Type B pancreatic cell (in vitro differentiated cells): ENCODE results near the gene GET4. TPM values are rescaled to one million over a fixed set of nuclear protein-coding genes. Genes with fewer than 3 reads are reported as not detected.

ENCODE experiments used
- DNase-seq: peaks from one replicate; pipeline ENCODE4 v3.0.0; 2021; ENCODE audit warnings: mixed read lengths; ENCODE audit not compliant: unreplicated experiment; ENCODE audit errors: extremely low spot score
- H3K27ac Mint-ChIP-seq: 2 replicates; pipeline ENCODE4 v1.8.0; 2021; ENCODE audit warnings: mild to moderate bottlenecking, mixed read lengths
- H3K27me3 Mint-ChIP-seq: 2 replicates; pipeline ENCODE4 v1.8.0; 2021; ENCODE audit warnings: mixed read lengths
- H3K36me3 Mint-ChIP-seq: 2 replicates; pipeline ENCODE4 v1.8.0; 2021; ENCODE audit warnings: mixed read lengths
- H3K4me1 Mint-ChIP-seq: one replicate; pipeline ENCODE4 v1.8.0; 2021; ENCODE audit warnings: mixed read lengths; ENCODE audit not compliant: unreplicated experiment
- H3K4me3 Mint-ChIP-seq: 2 replicates; pipeline ENCODE4 v1.8.0; 2021; ENCODE audit warnings: mild to moderate bottlenecking, mixed read lengths
- H3K9me3 Mint-ChIP-seq: 2 replicates; pipeline ENCODE4 v1.8.0; 2021; ENCODE audit warnings: mixed read lengths
- total RNA-seq: library from RNA; stranded (reverse); gene quantifications from 2 replicates; pipeline ENCODE4 v1.2.1, GENCODE V29; 2021; ENCODE audit warnings: low replicate concordance
- TF ChIP-seq, protein P1 (sequence below): fragments of 200-600 bp; sonication (generic); conservative IDR thresholded peaks from 2 replicates; pipeline ENCODE4 v1.5.0; 2021; ENCODE audit warnings: antibody characterized with exemption, mild to moderate bottlenecking

GET4 gene
- total RNA-seq, 1 donor from 2014 or later, result 46.3 TPM

GRCh38 chr7:924541-925231 lies 48.3 kb downstream of the GET4 start:
- Mint-ChIP-seq H3K4me1 (peaks cover 4% of the 10 kb centered on the region), H3K27me3 (no peaks in the 10 kb centered on the region), H3K4me3 (no peak overlapping the region), H3K27ac (no peak overlapping the region), H3K36me3 (no peaks in the 10 kb centered on the region), H3K9me3 (no peaks in the 10 kb centered on the region)
- TF ChIP-seq, protein P1, sequence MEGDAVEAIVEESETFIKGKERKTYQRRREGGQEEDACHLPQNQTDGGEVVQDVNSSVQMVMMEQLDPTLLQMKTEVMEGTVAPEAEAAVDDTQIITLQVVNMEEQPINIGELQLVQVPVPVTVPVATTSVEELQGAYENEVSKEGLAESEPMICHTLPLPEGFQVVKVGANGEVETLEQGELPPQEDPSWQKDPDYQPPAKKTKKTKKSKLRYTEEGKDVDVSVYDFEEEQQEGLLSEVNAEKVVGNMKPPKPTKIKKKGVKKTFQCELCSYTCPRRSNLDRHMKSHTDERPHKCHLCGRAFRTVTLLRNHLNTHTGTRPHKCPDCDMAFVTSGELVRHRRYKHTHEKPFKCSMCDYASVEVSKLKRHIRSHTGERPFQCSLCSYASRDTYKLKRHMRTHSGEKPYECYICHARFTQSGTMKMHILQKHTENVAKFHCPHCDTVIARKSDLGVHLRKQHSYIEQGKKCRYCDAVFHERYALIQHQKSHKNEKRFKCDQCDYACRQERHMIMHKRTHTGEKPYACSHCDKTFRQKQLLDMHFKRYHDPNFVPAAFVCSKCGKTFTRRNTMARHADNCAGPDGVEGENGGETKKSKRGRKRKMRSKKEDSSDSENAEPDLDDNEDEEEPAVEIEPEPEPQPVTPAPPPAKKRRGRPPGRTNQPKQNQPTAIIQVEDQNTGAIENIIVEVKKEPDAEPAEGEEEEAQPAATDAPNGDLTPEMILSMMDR, result no peak
- no peak for DNase-seq

- no peaks in the 10 kb centered on the region for H3K36me3 Mint-ChIP-seq
- peaks cover 4% of the 10 kb centered on the region for H3K4me1 Mint-ChIP-seq
- H3K4me3 Mint-ChIP-seq, result no peak overlapping the region
- H3K27me3 Mint-ChIP-seq, result no peaks in the 10 kb centered on the region
- DNase-seq, result no peak
- TF ChIP-seq, protein P1, result no peak
- H3K27ac Mint-ChIP-seq, result no peak overlapping the region
- no peaks in the 10 kb centered on the region for H3K9me3 Mint-ChIP-seq
These were observed 49.2 kb downstream of the GET4 start for GRCh38 chr7:925601-926000.

- Mint-ChIP-seq H3K36me3 (no peaks in the 10 kb centered on the region), H3K27me3 (no peaks in the 10 kb centered on the region), H3K4me1 (peaks cover 4% of the 10 kb centered on the region), H3K27ac (no peak overlapping the region), H3K9me3 (no peaks in the 10 kb centered on the region), H3K4me3 (no peak overlapping the region)
- no peak for DNase-seq
- TF ChIP-seq, protein P1, result no peak
These were observed 50.0 kb downstream of the GET4 start for GRCh38 chr7:926061-927030.

- TF ChIP-seq, protein P1, result no peak
- Mint-ChIP-seq H3K4me1 (peaks cover 4% of the 10 kb centered on the region), H3K36me3 (no peaks in the 10 kb centered on the region), H3K27me3 (no peaks in the 10 kb centered on the region), H3K9me3 (no peaks in the 10 kb centered on the region), H3K27ac (peak overlapping the region; percentile 13), H3K4me3 (no peak overlapping the region)
- DNase-seq, result no peak
These were observed 50.8 kb downstream of the GET4 start for GRCh38 chr7:927031-927671.

- no peaks in the 10 kb centered on the region for H3K9me3 Mint-ChIP-seq
- H3K4me3 Mint-ChIP-seq, result no peak overlapping the region
- no peak for DNase-seq
- H3K36me3 Mint-ChIP-seq, result no peaks in the 10 kb centered on the region
- H3K27ac Mint-ChIP-seq, result no peak overlapping the region
- TF ChIP-seq, protein P1, result no peak
- H3K27me3 Mint-ChIP-seq, result no peaks in the 10 kb centered on the region
- peaks cover 4% of the 10 kb centered on the region for H3K4me1 Mint-ChIP-seq
These were observed 53.0 kb downstream of the GET4 start for GRCh38 chr7:929311-929711.
